Smooth muscle cell of the umbilical artery (primary cell): ENCODE results near the gene CCDC89. TPM values are rescaled to one million over a fixed set of nuclear protein-coding genes. Genes with fewer than 3 reads are reported as not detected.

Experiments
- total RNA-seq: library from RNA; depleted of rRNA; stranded (reverse); fragments of >200 nt; gene quantifications from 2 replicates; pipeline ENCODE4 v1.2.3, GENCODE V29; 2014

CCDC89 gene
- total RNA-seq = 2.5 and 3.6 TPM in 2 replicates

GRCh38 chr11:85685820-85686459 is at the start of gene CCDC89:
CCDC89 (minus strand) TSS chr11:85686195; CDS start chr11:85686130, 65 bp downstream.

GRCh38 chr11:85664615-85665481 is 21.1 kb downstream of the CCDC89 start, which contains the start of gene CREBZF:
CREBZF (minus strand) TSS chr11:85665129; CDS start chr11:85664875, 254 bp downstream.

GRCh38 chr11:85647604-85648299 is 38.2 kb downstream of the CCDC89 start, which contains the start of gene TMEM126A:
TMEM126A (plus strand) TSS chr11:85647967; CDS start chr11:85650256, 2,289 bp downstream.

Other genes with a start within 250 kb of the CCDC89 start
- gene DLG2, start 58.9 kb downstream of the CCDC89 start, total RNA-seq = 1.5 and 2.1 TPM in 2 replicates
- gene TMEM126B, start 57.6 kb downstream of the CCDC89 start, total RNA-seq = 52.2 and 63.0 TPM in 2 replicates
- 19.6 and 35.6 TPM in 2 replicates for gene TMEM126A, start 38.2 kb downstream of the CCDC89 start, total RNA-seq
- 38.3 and 46.3 TPM in 2 replicates for gene CREBZF, start 21.1 kb downstream of the CCDC89 start, total RNA-seq
- 14.3 and 22.7 TPM in 2 replicates for gene SYTL2, start 124.9 kb upstream of the CCDC89 start, total RNA-seq
- not detected in 2 replicates for gene CCDC83, start 169.2 kb upstream of the CCDC89 start, total RNA-seq